ENCODE measurements around the gene PSME3IP1.

Gene PSME3IP1

DNA sequence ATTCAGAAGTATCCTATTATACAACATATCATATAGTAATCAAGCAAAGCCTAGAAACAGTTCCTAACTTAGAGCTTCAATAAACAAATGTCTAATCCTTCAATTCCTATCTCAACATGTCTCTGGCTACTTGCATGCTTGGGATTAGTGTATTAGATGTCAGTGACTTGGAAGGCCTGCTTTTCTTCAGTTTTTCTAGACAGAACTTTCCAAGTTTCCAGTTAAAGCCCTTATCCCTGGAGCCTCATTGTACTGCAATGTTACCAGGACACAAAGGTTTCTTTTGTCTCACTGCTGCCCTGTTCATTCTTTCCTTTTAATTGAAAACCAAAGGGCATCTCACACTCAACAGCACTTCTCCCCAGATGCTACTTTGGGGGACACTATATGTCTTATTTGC, 16.5 kb downstream of the PSME3IP1 start:
- DNase-seq (ENCODE audit: low spot score) (no peak), FAIRE-seq (no peak)

DNA sequence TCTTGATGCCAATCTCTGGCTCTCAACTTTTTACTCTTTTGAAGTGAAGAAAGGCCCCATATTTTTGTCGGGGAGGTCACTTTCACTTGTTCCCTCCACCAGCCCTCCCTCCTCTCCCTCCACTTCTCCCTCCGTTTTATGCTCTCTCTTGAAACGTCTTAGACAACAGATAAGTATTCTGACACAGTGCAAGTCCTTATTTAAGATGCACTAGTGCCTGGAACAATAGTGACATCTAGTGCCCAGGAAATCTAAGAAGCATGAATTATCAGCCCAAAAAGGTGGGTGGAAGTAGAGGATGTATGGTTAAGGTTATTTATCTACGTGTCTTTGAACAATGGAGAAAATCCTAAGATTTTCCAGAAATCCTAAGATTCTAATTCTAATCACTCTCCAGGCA, 17.9 kb downstream of the PSME3IP1 start:
- DNase-seq (ENCODE audit: low spot score) (peak; percentile 40), FAIRE-seq (peak; percentile 32)

DNA sequence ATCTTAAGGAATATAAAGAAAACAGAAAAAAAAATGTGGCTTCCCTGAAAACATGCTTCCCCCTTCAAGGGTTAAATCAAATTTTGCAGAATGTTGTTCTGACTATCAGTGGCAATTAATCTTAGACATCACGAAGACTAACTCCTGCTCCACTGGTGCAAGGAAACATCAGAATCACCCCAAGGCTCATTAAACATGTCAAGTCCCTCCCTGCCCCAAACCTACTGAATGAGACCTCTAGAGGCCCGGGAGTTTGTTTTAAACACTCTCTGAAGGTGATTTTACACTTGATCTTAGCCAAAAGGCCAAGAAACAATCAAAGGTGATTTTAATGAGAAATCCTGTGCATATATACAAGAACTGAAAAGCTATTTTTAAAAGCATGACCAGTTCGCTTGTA, 18.3 kb downstream of the PSME3IP1 start:
- FAIRE-seq (no peak), DNase-seq (ENCODE audit: low spot score) (no peak)

DNA sequence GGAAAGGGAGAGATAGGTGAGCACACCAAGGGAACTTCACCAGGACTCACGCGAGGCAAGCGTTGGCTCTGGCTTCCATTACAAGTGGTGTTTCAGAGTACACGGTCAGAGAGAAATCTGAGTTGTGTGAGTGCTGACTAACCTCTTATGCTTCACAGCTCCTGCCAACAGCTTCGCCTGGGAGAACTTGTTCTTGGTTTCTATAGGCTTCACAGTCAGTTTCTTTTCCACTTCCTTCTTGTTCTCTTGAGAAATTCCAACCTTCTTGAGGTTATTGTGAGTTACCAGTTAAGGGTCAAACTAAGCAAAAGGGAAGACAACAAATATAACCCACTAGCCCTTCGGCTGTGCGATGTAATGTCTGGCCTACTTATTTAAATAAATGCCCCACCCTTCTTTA, 18.9 kb downstream of the PSME3IP1 start:
- no peak for FAIRE-seq
- no peak for DNase-seq (ENCODE audit: low spot score)

DNA sequence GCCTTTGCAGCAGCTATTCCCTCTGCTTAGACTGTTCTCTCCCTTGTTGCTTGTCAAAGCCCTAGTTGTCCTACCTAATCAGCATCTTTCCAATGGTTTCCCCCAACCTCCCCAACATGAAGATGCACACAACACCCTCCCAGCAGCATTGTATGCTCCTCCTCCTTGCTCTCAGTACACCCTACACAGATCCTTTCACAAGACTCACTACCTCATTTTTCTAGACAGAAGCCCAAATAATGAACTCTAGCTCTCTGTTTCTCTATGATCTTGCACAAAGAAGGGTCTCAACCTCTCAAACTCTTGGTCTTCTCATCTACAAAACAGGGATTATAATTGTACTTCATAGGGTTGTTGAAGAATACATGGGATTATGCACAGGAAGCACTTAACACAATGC, 19.4 kb downstream of the PSME3IP1 start:
- no peak for FAIRE-seq
- no peak for DNase-seq (ENCODE audit: low spot score)

DNA sequence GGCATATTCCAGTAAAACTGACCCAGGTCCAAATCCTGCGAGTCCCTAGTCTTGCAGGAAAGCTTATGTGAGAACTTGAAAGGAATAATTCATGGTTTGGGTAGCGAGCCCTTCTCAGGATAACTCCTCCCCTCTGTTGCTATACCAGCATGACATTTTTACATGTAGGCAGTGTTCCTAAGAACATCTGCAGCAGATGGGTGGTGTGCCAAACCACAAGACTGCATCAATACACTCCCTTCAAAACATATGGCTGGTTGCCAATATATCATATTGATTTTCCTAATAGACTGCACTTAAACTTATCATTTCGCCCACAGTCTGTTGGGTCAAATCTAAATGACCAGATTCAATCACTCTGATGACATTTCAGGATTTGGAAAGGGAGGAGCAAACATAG, 19.9 kb downstream of the PSME3IP1 start:
- no peak for FAIRE-seq
- DNase-seq (ENCODE audit: low spot score): no peak

DNA sequence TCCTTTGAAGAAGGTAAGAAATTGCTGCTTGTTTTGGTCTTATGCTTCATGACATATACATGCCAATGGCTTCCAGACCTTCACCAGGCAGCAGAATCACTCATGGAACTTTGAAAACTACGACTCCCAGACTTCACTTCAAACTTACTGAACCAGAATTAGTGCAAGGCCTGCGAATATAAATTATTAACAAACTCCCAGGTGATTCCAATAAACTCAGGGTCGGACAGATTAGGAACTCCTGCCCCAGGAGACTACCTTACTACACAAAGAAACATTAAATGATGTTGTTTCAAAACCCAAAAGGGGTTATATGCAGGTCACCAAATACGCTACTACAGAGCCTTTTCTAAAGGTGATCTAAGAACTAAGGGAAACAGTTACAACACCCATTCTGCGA, 20.4 kb downstream of the PSME3IP1 start:
- no peak for FAIRE-seq

DNA sequence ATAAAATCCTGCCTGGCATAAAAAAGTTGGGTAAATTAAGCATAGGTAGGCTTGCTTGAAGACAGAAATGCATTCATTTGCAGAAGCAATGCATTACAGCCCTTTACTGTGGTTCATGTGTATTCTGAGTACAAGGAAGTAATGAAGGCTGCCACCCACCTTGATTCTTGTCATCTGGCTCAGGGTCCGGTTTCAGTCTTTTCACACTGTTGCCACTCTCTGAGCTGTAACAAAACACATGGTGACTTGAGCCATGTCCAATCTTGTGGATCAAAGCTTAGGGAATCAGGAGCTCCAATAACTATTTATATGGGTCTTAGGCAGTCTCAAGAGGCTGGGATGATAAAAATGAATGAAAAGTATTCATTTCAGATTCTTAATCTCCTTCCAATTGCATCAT, 22.0 kb downstream of the PSME3IP1 start:
- no peak for FAIRE-seq
- DNase-seq (ENCODE audit: low spot score): no peak

More for the DNA sequence above, 20.4 kb downstream of the PSME3IP1 start:
- DNase-seq (ENCODE audit: low spot score): no peak

DNA sequence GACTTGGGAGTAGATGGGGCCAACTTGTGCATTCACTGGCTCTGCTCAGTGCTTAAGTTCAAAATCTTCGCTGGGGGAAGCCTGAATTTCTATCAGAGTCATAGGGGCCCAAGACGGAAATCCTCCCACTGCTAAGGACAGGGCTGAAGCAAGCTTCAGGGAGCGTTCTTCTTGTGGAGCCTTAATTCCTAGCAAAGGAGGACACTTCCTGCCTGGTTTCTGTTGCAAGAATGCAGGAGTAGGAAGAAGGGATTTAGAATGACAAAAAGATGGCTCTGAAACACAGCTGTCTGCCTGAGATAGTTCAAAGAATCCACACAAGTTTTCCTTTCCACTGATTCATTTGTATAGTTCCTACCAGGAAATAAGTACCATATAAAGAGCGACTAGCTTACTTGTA, 26.4 kb downstream of the PSME3IP1 start:
- no peak for FAIRE-seq
- no peak for DNase-seq (ENCODE audit: low spot score)

DNA sequence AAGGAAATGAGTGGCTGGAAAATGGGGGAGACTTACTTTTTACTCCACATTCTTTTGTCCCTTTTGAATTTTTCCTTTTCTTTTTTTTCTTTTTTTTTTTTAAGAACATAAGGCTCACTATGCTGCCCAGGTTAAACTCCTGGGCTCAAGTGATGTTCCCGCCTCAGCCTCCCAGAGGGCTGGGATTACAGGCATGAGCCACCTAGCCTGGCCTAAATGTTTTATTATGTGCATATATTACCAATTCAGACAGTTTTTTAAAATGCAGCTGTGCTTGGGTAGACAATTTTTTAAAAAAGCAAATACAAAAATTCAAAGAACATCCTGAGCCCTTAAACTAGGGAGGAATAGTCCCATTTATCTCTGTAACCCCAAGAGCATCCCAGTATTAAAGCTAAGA, 28.3 kb downstream of the PSME3IP1 start:
- DNase-seq (ENCODE audit: low spot score) (no peak), FAIRE-seq (no peak)

DNA sequence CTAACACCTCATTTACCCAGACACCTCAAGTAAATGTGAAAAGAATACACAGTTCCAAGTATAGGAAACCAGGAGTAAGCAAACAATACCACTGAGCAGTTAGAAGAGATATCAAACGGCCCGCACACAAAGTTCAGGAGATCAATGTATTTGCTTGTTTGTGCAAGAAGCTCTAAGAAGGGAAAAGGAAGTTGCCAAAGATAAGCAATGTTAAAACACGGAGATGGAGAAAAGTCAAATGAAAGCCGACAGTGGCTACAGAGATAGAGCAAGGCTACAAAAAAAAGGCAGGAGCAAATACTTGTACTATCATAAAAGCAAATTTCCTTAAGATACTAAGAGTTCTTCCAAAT, 29.5 kb downstream of the PSME3IP1 start:
- DNase-seq (ENCODE audit: low spot score) (no peak), FAIRE-seq (no peak)

DNA sequence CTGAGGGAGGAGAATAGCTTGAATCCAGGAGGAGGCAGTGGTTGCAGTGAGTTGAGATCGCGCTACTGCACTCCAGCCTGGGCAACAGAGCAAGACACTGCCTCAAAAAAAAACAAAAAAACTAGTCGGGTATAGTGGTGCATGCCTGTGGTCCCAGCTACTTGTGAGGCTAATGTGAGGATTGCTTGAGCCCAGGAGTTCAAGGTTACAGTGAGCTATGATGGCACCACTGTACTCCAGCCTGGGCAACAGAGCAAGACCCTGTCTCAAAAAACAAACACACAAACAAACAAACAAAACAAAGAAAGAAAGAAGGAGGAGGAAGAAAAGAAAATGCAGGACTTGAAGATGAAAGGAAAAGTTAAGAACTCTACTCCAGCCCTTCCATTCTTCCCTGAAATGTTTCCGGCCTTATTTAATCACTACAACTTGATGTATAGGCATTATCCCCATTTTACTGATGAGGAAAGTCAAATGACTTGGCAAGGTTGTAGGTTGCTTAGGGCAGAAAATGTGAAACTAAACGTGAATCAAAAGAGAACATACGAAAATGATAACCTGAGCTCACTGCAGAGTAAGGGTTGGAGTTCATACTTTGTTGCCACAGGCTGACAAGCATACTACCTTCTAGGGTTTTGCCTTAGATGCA, 30.0 kb downstream of the PSME3IP1 start:
- DNase-seq (ENCODE audit: low spot score) (no peak), FAIRE-seq (no peak)

DNA sequence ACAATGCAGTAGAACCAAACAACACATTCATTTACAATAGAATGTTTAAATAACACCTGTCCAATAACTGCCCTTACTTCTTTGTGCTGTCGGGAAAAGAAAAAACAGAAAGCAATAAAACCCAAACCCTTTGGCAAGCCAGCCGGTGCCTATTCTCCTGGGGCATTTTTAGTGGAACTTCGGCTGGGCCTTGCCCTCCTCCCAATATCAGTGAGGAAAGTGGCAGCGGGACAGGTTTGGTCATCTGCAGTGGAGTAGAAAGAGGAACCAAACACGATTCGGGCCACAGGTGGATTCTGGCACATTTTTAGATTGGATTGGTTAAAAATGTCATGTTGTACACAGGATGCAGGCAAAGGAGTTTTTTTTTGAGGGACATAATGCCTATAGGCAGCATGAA, 32.0 kb downstream of the PSME3IP1 start:
- DNase-seq (ENCODE audit: low spot score): no peak
- no peak for FAIRE-seq

DNA sequence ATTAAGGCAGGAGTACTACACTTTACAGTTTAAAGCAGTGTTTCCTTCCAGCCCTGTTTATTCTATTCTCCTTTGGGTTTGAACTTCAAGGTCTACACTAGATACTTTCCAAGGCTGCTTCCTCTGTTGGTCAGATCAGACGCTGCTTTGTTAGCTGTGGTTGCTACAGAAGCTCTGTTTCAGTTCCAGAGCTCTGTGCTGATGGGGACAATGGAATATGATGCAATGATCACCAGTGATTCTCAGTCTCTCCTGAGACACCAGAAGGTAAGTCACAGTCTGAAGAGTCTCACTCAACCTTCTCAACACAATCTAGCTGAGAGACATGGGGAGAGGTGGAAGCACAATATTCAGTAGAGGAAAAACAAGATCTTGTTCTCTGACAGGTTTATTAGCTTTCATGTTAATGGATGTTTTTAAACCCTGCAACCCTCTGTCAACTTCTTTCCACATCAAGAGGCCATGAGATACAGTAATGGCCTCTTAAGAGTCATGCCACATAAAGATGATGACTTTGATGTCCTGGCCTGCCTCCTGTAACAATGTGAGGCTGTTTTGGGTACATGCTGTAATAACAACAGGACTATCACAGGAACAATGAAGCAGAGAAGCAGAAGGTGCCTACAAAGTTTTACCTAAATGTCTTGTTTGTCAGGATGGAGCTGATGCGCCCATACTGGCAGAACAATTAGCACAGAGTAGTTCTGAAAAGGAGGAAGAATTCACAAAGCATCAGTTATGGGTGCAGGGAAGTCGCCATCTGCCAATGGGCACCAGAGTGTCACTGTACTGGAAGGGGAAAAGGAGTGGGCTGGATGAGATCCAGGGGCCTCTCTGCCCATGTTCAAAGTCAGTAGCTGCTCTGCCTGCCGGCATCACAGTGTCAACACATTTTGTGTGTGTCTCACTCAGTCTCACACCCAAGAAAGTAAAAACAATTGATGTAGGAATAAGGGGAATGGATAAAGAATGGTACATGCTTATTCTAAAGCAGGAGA, 33.4 kb downstream of the PSME3IP1 start:
- no peak for DNase-seq (ENCODE audit: low spot score)
- no peak for FAIRE-seq

DNA sequence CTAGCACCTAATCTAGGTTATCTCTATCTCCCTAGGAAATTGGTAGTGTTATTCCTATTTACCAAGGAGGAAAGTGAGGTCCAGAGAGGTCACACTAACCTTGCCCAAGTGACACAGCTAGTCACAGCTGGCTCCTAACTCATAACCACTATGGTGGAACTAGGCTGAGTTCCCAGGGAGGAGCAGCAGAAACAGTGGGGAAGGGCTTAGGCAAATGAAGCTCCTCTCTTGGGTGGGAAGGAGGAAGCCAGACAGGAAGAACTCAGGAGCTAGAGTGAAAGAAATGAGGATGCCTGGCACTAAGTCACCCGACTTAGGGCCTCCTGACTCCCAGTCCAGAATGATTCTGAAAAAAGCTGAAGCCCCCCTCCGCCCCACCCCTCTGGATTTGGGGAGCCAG, 34.5 kb downstream of the PSME3IP1 start:
- FAIRE-seq (no peak), DNase-seq (ENCODE audit: low spot score) (no peak)

DNA sequence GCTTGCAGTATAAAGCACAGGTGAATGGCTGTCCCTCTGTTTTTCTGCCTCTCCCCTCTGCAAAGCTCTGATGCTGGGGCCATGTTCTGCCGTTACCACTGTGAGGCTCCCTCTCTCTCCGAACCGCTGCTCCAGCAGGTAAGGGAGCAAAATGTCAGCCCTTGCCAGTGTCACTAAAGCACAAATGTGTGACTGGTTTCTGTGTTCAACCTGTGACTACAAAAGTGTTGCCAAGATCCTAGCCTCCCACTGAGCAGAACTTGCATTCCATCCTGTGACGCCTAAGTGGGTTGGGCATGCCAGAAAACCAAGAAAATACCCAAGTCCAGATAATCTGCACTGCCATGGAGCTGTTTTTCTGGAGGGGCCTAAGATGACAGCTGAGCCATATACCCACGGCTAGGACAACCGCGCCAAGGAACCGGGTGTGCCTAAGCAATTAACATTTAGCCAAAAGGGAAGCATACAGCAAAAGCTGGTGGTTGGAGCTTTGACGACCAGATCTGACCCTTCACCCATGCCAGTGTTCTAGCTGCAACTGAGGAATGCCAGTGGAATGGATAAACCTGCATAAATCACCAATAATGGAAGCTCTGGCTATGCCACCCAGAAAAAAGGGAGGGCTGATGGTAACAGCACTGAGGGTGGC, 35.0 kb downstream of the PSME3IP1 start:
- DNase-seq (ENCODE audit: low spot score) (no peak), FAIRE-seq (no peak)

DNA sequence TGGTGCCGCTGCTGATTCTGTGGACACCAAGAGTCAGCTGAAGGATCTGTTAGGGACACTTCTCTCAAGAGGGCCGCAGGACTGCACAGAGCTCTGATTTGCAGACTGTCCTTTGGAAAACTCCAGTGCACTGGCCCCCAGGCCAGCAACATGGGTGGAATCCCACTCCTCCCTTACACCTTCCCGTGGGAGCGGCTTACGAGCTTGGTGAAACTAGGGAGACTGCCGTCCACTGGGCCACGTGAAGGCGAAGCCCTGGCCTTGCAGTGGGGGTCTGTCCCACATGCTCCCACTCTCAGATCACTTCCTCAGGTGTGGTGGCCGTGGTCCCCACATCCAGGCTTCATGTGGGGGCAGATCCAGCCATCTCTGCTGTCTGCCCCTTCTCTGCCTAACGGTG, 36.4 kb downstream of the PSME3IP1 start:
- FAIRE-seq: no peak
- DNase-seq (ENCODE audit: low spot score): no peak

DNA sequence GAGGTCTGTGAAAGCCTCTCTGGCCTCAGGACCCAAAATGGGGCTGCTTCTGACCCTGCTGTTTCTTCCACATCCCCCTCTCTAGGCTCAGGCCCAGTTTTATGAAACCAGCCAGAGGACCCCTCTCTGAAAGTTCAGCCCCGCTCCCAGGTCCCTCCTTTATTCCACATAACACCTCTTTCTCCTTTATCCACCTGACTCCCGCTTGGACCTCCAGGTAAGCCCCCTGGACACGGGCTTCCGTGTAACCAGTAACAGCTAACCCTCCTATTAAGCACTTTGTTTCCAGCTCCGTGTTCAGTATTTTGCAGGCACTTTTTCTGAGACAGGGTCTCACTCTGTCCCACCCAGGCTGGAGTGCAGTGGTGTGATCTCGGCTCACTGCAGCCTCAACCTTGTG, 37.4 kb downstream of the PSME3IP1 start:
- DNase-seq (ENCODE audit: low spot score): no peak
- FAIRE-seq: no peak

DNA sequence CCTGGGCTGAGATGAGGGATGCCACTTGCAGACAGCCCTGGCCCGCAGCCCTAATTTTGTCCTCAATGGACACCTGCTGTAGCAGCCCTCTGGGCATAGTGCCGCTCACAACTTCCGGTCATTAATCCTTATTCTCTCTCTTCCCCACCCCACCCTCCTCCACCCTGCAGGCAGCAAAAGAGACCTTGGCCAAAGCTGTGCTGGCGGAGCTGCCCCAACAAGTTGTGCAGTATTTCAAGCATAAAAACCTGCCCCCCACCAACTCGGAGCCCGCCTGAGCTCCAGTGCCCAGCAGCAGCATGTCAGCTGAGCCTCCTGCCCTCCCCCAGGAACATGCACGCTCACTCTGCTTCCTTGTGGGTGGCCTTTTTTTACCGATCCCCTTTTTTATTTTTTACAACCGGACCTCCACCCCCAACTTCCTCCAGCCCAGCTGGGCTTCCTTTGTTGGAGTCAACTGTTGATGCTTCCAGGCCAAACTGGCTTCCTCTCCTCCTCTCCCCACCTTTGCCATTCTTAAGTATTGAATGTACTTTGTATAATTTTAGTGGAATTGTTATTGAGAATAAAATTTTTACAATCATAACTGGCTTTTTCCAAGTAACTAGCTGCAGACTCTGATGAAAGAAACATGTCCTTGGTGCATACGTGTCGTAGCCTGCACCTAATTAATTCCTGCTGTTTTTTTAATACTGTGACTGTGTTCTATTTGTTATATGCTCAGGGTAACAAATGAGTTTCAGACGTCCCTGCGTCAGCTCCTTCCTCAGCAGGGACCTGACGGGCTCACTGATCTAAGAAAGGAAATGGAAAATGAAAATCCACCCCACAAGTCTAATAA, 38.2 kb downstream of the PSME3IP1 start:
- FAIRE-seq (no peak), DNase-seq (ENCODE audit: low spot score) (no peak)

DNA sequence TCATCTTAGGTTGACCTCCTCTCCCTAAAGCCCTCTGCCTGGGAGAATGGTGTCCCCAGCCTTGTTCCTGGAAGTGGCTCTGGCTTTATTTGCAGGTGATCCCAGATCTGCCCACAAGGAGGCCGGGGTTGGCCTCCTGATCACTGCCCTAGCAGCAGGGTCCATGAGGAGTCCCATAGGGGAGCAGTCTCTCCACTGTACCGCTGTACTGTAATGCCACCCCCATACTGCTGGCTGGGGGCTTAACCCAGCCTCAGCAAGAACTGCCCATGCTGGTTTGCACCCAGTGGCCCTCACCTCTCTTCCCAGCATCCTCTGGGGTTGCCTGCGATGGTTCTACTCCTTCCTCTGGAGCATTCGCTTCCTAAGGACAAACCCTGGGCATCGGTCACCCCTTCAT, 39.1 kb downstream of the PSME3IP1 start:
- DNase-seq (ENCODE audit: low spot score): no peak
- FAIRE-seq: no peak

DNA sequence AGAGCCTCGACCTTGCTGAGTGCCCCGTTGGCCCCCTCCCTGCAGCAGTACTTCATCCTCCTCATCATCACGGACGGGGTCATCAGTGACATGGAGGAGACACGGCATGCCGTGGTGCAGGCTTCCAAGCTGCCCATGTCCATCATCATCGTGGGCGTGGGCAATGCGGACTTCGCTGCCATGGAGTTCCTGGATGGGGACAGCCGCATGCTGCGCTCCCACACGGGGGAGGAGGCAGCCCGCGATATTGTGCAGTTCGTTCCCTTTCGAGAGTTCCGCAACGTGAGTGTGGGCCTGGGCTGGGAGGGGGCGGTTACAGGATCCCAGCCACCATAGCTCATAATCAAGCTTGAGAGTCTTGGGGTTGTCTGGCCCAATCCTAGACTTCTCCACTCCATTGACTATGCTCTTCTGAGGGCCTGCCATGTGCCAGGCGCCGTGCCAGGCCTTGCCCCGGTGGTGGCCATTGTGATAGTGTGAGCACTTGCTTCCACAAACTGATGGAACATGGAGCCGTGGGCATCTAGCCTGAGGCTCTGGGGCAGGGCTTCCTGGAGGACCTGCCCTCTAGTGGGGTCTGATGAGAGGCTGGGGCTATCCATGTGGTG, 39.7 kb downstream of the PSME3IP1 start:
- FAIRE-seq (no peak), DNase-seq (ENCODE audit: low spot score) (no peak)
